ENCODE data around the gene UGT1A8. TPM values are rescaled to one million over a fixed set of nuclear protein-coding genes. Genes with fewer than 3 reads are reported as not detected.

Gene UGT1A8
- total RNA-seq, 1 donor: not detected

DNA sequence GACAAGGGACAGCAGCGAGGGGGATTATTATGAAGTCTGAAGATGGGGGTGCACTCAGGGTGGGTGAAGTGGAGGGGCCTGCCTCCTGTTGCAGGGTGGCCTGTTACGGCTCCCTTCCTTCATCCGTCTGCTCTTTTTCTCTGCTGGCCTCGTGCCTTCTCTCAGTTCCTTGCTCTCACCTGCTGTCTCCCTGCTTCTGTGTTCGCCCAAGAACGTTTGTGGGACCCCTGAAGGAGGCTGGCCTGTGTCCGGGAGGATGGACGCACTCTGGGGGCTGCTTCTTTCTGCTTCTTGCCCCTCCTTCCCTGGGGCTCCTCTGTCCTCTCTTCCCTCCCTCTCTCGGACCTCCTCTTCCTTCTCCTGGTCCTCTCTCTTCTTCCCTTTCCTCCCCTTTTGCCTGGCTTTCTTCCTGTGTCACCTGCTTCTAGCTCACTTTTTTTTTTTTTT, 174.5 kb downstream of the UGT1A8 start:
- TF ChIP-seq, protein P1, sequence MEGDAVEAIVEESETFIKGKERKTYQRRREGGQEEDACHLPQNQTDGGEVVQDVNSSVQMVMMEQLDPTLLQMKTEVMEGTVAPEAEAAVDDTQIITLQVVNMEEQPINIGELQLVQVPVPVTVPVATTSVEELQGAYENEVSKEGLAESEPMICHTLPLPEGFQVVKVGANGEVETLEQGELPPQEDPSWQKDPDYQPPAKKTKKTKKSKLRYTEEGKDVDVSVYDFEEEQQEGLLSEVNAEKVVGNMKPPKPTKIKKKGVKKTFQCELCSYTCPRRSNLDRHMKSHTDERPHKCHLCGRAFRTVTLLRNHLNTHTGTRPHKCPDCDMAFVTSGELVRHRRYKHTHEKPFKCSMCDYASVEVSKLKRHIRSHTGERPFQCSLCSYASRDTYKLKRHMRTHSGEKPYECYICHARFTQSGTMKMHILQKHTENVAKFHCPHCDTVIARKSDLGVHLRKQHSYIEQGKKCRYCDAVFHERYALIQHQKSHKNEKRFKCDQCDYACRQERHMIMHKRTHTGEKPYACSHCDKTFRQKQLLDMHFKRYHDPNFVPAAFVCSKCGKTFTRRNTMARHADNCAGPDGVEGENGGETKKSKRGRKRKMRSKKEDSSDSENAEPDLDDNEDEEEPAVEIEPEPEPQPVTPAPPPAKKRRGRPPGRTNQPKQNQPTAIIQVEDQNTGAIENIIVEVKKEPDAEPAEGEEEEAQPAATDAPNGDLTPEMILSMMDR (IDR thresholded peaks at IDR 0.05; ENCODE audit: extremely low read depth, low read depth, low read length): no peak
- H3K27me3 ChIP-seq (ENCODE audit: insufficient read depth, low read length): no peaks in the 10 kb centered on the region
- H2AFZ ChIP-seq (ENCODE audit: low read length): no peak overlapping the region
- H3K79me2 ChIP-seq (ENCODE audit: insufficient read depth, low read length): no peaks in the 10 kb centered on the region
- no peak overlapping the region for H3K27ac ChIP-seq (ENCODE audit: low read depth, low read length)
- H3K36me3 ChIP-seq (ENCODE audit: insufficient read depth, low read length): no peaks in the 10 kb centered on the region
- no peaks in the 10 kb centered on the region for H3K4me1 ChIP-seq (ENCODE audit: insufficient read depth, low read length)
- H3K4me3 ChIP-seq (ENCODE audit: insufficient read depth, low read length): no peak overlapping the region
- no peak overlapping the region for H3K4me2 ChIP-seq (ENCODE audit: insufficient read depth, low read length)
- no peaks in the 10 kb centered on the region for H3K9me3 ChIP-seq (ENCODE audit: low read depth, low read length)
- no peaks in the 10 kb centered on the region for H4K20me1 ChIP-seq (ENCODE audit: insufficient read depth, low read length)
- no peak for DNase-seq (ENCODE audit: insufficient read length, low spot score, missing footprints)

DNA sequence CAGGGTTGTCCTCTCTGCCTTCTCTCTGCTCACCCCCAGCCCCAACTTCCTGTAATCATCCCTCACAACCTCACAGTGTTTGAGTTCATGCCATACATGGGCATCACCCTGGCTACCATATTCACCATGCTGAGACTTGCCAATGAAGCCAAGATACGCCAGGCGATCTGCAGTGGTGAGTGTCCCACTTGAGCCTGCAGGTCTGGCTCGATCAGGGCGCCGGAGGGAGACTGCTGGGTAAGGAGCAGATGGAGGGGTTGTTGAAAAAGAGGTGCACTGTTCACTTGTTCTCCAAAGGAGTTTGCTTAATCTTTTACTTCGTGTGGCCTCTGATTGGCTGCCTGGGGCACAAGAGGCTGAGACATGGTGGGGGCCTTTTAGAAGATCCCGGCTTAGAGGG, 175.3 kb downstream of the UGT1A8 start:
- Histone ChIP-seq H3K79me2 (ENCODE audit: insufficient read depth, low read length) (no peaks in the 10 kb centered on the region), H3K27me3 (ENCODE audit: insufficient read depth, low read length) (no peaks in the 10 kb centered on the region), H3K36me3 (ENCODE audit: insufficient read depth, low read length) (no peaks in the 10 kb centered on the region), H4K20me1 (ENCODE audit: insufficient read depth, low read length) (no peaks in the 10 kb centered on the region), H3K4me3 (ENCODE audit: insufficient read depth, low read length) (no peak overlapping the region), H3K27ac (ENCODE audit: low read depth, low read length) (no peak overlapping the region), H3K9me3 (ENCODE audit: low read depth, low read length) (no peaks in the 10 kb centered on the region), H3K4me1 (ENCODE audit: insufficient read depth, low read length) (no peaks in the 10 kb centered on the region), H2AFZ (ENCODE audit: low read length) (no peak overlapping the region), H3K4me2 (ENCODE audit: insufficient read depth, low read length) (no peak overlapping the region)
- TF ChIP-seq, protein P1 (IDR thresholded peaks at IDR 0.05; ENCODE audit: extremely low read depth, low read depth, low read length): no peak
- DNase-seq (ENCODE audit: insufficient read length, low spot score, missing footprints): no peak

DNA sequence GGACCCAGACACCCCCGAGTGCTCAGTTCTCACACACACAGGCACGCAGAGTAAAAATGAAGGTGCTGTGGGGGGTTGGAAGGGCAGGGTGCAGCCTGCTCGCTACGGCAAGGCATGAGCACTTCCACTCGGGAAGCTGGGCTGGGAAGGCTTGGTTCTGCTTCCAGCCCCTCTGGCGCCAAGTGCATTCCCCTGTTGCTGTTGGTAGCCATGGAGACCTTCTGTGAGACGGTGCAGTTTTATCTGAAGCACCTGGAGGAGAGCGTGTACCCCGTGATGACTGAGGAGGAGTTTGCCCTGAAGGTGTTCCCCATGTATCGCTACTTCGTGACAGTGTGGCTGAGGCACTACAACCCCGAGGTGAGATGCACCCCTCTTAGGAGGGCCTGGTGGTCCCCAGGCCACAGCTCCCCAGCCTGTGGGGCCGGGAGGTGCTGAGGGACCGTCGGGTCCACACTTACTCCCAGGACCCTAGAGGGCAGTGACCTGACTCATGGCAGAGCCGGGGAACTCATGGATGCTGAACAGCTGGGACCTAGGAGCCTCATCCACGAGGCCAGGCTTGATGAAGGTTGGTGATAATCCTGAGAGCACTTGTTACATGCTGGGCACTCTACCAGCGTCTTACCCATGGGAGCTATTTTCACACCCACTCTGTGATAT, 176.2 kb downstream of the UGT1A8 start:
- TF ChIP-seq, protein P1 (IDR thresholded peaks at IDR 0.05; ENCODE audit: extremely low read depth, low read depth, low read length): no peak

DNA sequence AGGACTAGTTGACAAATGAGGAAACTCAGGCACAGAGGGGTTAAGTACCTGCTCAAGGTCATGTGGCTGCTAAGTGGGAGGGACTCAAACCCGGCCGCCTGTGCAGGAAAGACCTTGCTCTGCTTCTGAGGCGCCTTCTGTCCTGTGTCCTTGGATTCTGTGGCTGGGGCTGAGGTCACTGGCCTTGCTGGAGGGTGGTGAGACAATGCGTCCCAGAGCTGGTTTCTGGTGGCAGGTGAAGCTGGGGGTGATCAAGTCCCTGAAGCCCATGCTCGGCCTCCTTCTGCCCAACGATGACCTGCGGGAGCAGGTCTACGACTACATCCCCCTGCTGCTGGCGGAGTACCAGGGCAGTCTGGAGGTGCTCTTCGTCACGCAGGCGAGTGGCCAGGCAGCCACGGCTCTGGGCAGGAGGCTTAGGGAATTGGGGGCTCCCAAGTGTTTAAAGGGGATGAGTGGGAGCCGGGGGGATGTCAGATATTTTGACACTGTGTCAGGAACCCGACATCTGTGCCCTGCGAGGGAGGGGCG, 176.8 kb downstream of the UGT1A8 start:
- H3K4me2 ChIP-seq (ENCODE audit: insufficient read depth, low read length): no peak overlapping the region
- H2AFZ ChIP-seq (ENCODE audit: low read length): no peak overlapping the region
- peak; percentile 51 for DNase-seq (ENCODE audit: insufficient read length, low spot score, missing footprints)
- no peaks in the 10 kb centered on the region for H3K4me1 ChIP-seq (ENCODE audit: insufficient read depth, low read length)
- H3K36me3 ChIP-seq (ENCODE audit: insufficient read depth, low read length): no peaks in the 10 kb centered on the region
- no peaks in the 10 kb centered on the region for H3K9me3 ChIP-seq (ENCODE audit: low read depth, low read length)
- no peaks in the 10 kb centered on the region for H3K27me3 ChIP-seq (ENCODE audit: insufficient read depth, low read length)
- H3K27ac ChIP-seq (ENCODE audit: low read depth, low read length): no peak overlapping the region
- no peak overlapping the region for H3K4me3 ChIP-seq (ENCODE audit: insufficient read depth, low read length)
- no peaks in the 10 kb centered on the region for H4K20me1 ChIP-seq (ENCODE audit: insufficient read depth, low read length)
- TF ChIP-seq, protein P1 (IDR thresholded peaks at IDR 0.05; ENCODE audit: extremely low read depth, low read depth, low read length): no peak
- no peaks in the 10 kb centered on the region for H3K79me2 ChIP-seq (ENCODE audit: insufficient read depth, low read length)

More for the DNA sequence above, 176.2 kb downstream of the UGT1A8 start:
- Histone ChIP-seq H3K36me3 (ENCODE audit: insufficient read depth, low read length) (no peaks in the 10 kb centered on the region), H3K4me2 (ENCODE audit: insufficient read depth, low read length) (no peak overlapping the region), H3K79me2 (ENCODE audit: insufficient read depth, low read length) (no peaks in the 10 kb centered on the region), H3K4me3 (ENCODE audit: insufficient read depth, low read length) (no peak overlapping the region), H2AFZ (ENCODE audit: low read length) (no peak overlapping the region), H3K9me3 (ENCODE audit: low read depth, low read length) (no peaks in the 10 kb centered on the region), H3K27ac (ENCODE audit: low read depth, low read length) (no peak overlapping the region), H4K20me1 (ENCODE audit: insufficient read depth, low read length) (no peaks in the 10 kb centered on the region), H3K4me1 (ENCODE audit: insufficient read depth, low read length) (no peaks in the 10 kb centered on the region), H3K27me3 (ENCODE audit: insufficient read depth, low read length) (no peaks in the 10 kb centered on the region)
- peak; percentile 63 for DNase-seq (ENCODE audit: insufficient read length, low spot score, missing footprints)
